GM20431 (cell line): Measurements from ENCODE around the gene HRH1.

ENCODE experiments used
- in situ Hi-C: fragments of 300-500 bp; cut with MseI, MboI; formaldehyde crosslinking; loops from one replicate; pipeline ENCODE4 v1.15.0; 2020; ENCODE audit warnings: low sequenced_read_pairs; ENCODE audit not compliant: unreplicated experiment

Gene HRH1

DNA sequence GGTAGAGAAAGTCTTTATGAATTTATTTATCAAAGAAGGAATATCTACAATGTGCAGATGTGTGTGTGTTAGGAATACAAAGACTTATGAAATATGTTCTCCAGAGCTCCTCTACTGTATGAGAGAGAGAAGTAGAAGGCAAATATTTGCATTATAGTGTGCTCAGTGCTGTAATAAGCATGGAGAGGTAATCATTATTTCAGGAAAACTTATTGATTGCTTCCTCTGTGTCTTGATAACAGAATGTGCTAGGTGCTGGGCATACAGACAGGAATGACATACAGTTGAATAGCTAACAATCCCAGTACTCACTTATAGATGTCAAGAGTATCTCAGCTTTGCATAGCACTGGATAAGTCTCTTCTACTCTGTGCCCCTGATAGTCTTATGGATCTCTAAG, 148.2 kb downstream of the HRH1 start:
- in situ Hi-C loops, result no loop called here

DNA sequence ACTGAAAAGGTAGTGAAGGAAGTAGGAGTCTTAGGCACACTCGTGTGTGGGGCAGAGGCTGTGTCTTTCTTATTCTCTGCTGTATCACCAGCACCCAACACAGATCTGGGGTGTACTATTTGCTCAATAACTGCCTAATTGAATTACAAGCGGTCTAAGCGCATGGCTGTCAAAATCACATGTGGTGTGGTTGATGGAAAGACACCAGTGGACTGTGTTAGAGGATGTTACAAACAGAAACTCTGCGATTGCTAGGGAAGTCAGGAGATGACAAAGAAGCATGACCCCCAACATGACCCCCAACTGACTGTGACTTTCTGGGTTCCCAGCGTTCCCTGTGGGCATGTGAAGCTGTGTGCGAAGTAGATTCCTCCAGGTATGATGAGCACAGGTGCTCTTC, 149.9 kb downstream of the HRH1 start:
- in situ Hi-C loops, result no loop called here

DNA sequence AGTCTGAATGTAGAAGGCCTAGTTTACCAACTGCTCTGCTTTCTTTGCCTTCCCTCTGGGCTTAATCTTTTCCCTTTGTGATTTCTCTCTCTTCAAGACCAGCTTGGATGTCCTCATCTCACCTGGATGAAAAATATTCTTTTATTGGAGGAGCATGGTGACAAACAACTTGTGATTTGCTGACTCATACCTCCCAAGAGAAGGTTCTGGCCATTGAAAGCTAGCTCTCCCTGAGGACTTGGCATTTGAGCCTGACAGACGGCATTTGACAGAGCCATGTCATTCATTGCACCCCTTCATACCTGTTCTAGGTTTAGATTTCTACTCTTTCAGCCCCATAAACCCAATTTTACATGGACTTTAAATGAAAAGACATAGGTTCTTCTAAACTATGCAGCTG, 151.2 kb downstream of the HRH1 start:
- in situ Hi-C loops, result no loop called here

DNA sequence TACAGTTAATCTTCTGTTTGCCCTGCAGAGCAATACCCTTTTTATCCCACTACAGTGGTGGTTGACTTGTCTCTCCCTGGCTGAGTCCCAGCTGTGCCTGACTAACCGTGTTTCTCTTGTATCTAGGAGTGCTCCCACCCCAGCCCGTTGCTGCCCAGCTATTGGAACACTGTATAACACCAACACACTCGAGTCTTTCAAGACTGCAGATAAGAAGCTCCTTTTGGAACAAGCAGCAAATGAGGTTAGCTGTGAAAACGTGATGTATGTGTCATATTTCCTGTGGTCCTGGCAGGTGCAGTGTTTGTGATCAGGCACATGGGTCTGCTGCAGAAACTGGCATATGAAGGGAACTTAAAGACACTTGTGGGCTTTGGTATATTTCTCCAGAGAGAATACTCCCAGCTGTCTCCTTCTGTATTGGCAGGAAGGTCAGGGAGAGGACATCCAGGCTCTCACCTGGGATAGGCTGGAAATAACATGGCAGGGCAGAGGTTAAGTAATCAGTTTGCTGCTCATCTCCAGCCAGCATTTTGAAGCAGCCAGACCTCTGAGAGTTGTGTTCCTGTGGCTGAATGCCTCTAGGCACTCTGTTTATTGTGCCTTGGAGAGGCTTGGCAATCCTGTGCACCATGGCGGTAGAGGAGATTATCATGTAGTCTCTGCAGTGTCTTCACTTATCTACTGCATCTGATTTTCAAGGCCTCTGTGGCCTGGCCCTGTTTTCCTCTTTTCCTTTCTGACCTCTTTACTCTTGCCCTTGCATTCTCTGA, 152.7 kb downstream of the HRH1 start:
- in situ Hi-C loops, result no loop called here

DNA sequence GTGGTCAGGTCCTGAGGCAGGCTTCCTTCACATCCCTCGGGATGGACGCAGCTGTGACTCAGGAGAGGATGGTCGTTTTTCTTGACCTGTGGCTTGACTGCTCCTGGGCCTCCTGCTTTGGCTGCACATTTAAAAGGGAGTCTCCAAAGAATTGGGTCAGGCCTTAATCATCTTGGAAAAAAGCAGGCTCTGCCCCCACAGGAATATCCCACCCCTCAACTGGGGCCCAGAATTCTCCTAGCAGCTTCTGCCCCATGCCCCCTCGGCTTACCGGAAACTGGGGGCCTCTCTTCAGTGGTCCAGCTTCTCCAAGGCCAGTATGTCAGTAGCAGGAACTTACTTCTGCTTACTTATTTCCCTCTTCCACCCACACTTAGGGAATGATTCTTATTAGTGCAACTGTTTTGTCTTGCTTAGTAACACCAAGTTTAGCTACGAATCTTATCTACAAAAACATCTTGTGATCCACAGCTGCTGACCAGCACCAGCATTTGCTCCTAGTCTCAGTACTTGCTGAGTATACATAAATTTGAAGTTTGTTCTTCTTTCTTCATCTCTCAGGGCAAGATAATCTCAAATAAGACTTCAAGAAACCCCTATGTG, 153.6 kb downstream of the HRH1 start:
- in situ Hi-C loops, result no loop called here

DNA sequence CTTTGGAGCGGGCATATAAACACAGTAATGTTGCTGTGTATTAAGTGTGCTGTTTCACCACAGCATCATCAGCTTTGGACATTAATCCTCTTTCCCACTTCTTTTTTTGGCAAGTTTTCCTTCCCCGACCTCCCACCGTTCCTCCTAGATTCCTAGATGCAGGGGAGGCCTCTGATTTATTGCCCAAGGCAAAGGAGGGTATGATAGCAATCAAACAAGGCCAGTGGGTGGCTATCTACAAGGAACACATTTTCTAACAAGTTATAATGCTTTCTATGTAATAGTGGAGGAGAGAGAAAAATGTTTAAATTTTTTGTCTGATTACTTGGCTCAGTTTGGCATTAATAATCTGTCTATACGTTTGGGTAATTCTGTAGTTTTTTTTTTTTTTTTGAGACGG, 156.0 kb downstream of the HRH1 start:
- in situ Hi-C loops, result no loop called here

DNA sequence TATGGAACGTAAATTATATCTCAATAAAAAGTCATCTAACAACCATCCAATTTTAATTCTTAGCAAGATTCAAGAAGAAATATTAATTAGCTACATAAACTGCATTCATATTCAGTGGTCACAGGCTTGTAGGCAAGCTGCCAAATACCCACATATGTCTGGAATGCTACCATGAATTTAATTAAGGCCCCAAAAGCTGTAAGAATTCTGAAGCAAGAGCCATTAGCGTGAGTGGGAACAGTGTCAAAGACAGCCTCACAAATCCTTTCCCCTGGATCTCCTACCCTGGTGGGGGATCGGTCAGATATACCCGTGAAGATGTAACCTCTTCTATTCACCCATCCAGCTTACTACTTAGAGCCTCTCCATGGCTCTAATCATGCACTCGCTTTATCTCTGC, 157.9 kb downstream of the HRH1 start:
- in situ Hi-C loops, result no loop called here
